ENCODE measurements around the gene TMEM222.

TMEM222 gene

DNA sequence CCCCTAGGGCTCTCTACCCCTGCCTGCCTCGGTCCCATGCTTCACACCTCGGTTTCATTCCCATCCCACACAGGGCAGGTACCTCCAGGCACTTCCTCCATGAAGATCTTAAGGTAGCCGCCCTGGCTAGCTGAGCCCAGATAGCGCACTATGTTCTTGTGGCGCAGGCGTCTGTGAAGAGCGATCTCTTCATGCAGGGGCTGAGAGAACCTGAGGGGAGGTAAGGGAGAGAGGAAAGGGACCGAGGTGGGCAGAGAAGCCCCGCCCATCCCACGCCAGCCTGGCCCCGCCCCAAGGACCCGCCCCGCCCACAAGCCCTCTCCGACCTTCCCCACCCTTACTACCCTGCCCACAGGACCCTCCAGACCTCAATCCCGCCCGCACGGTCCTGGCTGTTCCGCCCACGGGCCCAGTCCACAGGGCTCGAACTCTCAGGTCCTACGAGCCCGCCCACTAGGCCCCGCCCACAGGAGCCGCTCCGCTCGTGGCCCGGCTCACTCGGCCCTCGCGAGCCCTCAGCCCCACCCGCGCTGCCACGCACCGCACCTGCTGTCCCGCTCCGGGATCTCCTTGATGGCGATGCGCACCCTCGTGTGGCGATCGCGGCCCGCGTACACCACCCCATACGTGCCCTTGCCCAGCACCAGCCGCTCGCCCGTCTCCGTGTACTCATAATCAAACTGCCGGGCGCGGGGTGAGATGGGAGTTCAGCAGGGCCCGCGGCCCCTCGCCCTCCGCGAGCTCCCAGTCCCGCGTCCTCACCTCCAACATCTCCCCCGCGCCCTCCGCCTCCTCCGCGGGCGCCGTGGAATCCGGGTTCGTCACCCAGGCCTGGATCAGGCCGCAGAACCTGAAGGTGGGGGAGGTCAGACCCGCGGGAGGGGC lies 38.4 kb downstream of the TMEM222 start:
- peak; percentile 41 for DNase-seq

DNA sequence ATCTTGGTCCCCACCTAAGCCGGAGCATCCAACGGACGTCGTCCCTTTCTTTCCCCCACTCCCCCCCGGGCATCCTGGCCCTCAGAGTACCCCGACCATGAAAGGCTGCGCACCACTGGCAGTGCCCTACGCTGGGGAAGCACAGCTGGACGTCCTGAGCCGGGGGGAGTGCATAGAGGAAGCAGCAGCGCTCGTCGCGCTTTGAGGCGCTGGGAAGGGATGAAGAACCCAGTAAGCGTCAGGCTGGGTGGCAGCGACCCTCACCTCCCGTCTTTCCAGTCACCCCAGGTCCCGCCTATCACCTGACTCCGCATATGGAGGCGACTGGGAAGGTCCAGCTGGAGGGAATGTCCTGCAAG lies 39.1 kb downstream of the TMEM222 start:
- DNase-seq, result no peak

DNA sequence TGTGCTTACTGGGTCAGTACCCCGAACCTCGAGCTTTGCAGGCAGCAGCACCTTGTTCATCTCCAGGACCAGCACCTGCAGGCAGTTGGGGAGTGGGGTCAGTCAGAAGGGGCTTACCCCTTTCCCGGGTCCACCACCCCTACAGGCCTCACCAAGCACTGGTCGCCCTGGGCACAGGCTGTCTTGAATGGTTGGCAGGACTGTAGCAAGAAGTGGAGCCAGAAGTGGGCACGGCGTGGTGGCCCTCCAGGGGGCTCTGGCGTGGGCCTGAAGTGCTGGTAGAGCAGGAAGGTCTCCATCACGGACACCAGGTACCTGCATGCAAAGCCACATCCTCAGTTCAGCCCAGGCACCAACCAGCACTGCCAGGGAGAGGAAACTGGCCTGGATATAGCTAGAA lies 39.6 kb downstream of the TMEM222 start:
- DNase-seq, result no peak

DNA sequence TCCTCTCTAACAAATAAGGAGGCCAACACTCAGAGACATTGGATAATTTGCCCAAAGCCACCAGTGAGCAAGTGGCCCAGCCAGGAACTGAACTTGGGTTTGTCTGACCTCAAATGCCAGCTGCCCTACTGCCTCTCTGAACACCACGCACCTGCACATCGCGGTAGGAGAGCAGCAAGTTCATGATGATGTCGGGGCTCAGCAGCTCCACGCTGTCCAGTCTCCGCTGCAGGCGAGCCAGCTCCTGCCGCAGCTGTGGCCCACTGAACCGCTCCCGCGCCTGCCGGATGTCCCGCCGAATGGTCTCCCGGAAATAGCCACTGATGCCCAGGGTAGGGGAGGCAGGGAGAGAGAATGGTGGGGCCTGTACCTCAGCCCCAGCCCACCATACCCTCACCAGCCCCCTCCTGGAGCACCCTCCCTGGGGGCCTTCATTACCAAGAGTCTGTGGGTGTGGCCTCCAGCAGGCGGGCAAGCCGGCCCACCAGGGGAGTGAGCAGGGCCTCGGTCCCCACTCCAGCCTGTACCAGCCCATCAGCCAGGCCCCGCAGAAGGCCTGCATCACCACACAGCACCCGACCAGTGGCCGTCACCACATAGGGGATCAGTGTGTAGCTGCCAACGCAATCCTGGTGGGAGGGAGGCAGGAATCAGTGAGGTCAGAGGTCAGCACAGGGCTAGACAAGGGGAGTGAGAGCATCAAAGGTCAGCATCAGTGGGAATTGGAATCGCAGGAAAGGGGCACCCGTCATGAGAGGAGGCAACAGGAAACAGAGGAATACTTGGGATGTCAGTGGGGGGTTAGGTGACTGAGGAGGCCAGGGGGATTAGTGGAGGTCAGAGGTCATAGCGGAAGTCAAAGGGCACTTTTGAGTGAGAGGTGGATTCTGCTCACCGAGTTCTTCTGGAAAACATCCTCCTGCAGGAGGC lies 42.1 kb downstream of the TMEM222 start:
- DNase-seq, result no peak

DNA sequence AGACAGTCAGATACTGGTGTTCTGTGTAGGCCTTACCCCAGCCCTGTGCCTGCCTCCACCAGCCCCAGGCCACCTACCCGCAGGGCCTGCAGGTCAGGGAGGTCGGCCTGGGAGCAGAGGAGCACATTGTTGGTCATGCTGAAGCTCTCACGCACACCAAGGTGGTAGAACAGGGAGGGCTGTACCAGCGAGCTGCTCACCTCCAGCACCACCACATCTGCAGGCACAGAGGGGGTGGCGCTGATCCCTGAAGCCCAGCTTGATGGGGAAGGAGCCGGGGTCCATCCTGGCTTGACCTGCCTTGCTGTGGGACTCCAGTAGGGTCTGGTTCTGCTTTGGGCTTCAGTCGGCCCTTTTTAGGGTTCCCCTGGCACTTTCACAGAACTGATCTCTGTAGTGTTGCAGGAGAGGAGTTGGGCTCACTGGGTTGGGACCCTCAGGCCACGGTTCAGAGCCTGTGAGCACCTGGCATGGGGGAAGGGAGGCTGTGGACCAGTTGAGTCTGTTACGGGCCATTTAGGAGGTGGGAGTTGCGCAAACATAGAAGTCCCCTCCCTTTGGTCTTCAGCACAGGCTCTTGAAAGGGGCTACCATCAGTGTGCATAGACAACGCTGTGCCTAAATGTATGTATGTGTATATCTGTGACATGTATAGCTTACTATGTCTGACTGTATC lies 42.9 kb downstream of the TMEM222 start:
- DNase-seq, result no peak

DNA sequence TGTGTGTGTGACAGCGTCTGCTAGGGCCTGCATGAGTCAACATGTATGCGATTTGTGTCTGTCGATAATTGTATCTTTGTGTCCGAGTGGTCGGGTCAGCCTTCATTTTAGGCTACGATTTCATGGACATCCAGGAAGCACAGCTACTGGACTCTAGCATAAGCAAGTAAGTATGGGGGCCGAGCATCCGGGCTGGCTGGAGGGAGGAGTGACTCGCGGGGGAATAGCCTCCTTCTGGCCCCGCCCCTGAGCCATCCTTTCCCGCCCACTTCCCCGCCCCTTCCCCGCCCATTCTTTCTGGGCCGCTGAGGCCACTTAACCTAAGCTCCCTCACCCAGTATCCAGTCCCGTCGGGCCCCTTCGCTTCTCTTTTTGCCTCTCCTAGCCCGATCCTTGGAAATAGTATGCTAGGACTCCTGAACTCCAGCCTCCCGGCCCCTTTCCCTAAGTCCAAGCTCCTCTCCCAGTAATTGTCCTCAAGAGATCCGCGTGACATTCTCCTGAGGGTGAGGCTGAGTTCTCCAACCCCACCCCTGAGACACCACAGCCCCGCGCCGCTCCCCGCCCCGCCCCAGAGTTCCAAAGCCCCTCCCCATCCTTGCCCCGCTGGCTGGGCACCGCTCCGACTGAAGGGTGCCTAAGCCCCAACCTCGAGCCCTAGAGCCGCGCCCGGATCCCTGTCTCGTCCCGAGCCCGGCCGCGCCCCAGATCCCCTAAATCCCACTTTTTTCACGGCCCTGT lies 43.6 kb downstream of the TMEM222 start:
- peak; percentile 75 for DNase-seq

DNA sequence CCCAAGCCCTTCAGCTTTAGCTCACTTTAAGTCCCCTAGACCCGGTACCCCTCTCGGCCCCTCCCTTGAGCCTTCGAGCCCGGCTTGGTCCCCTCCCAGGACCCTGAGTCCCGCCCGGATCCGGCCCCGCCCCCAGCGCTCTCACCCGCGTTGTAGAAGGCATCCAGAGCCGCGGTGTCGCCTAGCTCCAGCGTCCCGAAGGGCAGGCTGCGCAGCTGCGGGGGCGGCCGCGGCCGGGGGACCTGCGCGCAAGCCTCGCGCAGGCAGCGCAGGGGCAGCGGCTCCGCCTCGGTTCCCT lies 44.1 kb downstream of the TMEM222 start:
- DNase-seq, result peak; percentile 63

DNA sequence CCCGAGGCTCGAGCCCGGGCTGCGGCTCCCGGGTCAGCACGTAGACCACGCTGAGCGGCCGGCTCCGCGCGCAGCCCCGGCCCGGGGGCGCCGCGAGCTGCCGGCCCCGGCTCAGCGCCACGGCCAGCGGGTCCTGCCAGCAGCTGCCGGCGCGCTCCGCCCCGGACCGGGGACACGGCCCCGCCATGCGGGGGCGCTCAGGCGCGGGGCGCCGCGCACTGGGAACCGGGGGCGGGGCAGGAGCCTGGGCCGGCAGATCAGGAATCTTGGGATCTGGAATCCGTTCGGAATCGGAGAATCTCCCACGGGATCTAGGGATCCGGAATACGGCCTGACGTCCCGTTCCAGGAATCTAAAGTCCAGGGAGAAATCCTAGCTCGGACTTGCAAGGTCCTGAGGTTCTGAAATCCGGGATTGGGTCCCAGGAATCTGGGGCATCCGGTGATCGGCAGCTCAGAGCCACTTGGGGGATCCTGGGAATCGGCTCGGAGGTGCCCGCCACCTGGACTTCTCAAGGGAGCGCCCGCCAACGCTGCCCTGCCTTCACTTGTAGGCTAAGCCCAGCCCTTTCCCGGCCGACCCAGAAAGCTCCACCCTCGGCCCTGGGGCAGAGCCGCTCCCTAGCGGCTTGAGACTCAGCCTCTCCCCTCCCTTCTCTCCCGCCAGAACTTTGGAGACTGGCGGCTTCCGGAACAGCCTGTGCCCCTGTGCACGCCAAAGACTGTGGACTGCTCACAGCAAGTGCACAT lies 44.6 kb downstream of the TMEM222 start, which contains the start of gene MAP3K6:
Gene MAP3K6 (minus strand): TSS at position 551 of the 749 bp plus-strand sequence. CDS start 364 bp downstream, at position 187.
- no peak for DNase-seq

DNA sequence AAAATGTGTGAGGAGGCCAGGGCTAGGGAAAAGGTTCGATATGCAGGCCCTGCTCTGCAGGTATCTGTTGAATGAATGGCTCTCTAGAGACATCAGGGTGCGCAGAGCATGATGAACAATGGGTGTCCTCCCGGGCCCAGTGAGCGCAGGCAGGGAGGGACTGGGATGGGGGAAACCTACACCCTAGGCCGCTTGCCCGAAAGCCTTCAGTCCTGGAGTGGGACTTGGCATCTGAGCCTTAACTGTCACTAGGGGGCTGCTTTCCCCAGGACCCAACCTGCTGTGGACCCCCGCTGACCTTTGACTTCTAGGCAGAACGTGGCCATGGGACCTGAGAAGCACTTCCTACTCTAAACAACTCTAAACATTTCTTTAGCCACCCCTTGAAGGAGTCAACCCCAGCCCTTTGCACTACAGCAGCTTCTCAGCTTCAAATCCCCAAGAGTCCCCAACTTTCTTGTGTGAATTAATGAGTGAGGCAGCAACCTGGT lies 45.2 kb downstream of the TMEM222 start:
- no peak for DNase-seq

DNA sequence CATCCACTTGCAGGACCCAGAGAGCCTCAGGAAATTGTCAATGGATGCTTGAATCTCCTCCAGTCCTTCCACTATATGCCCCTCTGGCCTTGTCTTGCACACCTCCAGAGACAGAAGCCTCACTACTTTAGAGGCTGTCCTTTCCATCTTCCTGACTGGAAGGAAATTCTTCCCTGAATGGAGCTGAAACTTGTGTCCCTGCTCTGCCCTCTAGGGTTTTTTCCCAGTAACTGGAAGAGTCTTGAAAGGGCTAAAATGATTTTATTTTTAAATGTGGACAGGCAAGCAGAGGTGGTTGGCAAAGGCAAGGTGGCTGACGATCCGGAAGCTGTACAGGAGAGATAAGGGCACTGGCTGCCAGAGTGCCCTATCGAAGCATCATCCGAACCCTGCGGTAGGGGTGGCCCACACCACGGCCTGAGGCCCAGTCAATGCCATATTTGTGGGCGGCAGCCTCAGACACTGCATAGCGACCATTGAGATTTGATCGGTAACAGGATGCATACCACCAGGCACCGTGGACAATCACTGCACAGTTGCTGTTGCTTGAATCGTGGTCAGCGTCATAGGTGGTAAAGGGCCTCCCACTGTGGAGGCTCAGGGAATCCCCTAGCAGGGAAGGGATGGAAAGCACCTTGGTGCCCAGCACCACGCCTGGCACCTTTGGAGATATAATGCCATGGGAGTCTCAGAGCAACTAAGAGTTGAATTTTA lies 47.1 kb downstream of the TMEM222 start:
- peak; percentile 22 for DNase-seq

DNA sequence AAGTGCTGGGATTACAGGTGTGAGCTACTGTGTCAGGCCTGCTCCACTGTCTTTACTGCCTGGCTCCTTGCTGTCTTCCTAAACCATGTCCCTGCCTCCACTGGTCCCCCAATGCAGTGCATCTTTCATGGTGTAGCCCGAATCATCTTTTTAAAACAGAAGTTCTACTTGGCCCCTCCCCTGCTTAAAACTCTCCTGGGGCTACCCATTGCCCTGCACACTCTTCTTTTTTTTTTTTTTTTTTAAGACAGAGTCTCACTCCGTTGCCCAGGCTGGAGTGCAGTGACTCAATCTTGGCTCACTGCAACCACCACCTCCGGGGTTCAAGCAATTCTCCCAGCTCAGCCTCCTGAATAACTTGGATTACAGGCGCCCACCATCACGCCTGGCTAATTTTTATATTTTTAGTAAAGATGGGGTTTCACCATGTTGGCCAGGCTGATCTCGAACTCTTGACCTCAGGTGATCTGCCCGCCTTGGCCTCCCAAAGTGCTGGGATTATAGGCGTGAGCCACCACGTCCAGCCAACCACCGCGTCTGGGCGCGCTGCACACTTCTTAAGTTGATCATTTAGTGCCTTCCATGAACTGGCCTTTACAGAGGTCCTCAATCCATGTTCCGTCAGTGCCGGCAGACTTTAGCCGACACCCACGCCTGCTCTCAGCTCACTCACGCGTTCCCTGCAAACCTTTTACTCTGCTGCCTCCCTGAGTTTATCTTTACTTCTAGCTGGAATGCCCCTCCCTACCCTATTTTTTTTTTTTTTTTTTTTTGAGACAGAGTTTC lies 50.3 kb downstream of the TMEM222 start:
- no peak for DNase-seq

DNA sequence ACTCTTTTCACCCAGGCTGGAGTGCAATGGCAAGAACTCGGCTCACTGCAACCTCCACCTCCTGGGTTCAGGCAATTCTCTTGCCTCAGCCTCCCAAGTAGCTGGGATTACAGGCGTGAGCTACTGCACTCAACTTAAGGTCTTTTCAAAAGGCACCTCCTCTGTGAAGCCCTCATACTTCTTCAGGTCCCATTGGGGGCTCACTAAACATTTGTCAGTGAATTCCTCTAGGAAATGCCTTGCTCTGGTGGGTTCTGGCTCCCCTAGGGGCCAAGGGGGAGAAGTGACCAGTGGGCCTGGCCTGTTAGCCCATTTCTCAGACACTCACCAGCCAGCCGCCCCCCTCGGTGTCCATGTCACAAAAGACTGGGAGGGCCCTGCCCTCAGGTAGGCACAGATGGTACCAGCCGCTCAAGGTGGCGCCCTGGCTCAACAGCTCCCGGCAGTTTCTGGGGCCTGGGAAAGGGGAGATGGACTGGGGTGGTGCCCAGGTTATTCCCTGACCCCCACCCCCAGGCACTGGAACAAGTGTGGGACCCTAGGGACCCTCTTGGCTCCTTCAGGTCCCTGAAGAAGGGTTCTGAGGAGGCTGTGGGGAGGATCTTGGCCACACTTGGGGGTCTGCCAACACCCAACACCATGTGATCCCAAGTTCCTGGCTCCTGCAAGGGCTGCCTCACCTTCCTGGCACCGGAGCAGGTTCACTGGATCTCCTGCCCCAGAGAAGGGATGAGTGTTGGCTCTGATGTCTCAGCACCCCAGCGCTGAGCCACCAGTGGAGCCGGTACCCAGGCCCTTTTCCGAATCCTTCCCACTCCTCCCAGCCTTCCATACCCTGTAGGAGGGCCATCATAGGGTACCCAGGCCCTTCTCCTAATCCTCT lies 51.1 kb downstream of the TMEM222 start:
- no peak for DNase-seq

DNA sequence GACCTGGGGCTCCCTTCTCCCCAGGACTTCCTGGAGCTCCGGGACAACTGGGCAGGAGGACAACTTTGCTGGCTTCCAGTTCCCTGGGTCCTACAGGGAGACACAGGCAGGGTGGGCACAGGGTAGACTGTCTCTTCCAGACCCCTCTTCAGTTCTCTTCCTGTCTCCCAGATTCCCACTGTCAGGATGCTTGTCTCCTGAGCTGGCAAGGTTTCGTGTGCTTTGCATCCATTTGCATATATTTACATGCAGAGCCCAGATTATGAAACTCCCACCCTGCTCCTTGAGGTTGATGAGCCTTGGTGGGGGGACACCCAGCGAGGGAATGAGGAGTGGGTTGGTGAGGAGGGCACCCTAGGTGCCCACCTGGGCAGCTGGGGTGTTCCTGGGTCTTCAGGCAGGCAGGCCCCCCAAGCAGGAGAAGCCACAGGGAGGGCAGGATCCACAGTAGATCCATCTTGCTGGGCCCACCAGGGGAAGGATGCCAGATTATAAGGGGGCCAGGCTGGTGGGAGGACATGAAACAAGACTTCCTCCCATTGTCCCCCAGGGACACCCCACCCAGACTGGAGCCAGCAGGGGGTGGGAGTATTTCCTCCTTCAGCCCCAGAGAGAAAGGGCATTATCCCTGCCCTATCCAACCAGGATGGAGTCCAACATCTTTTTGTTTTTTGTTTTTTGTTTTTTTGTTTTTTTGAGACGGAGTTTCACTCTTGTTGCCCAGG lies 52.6 kb downstream of the TMEM222 start, which contains the start of gene FCN3:
Gene FCN3 (minus strand): TSS at position 463 of the 725 bp plus-strand sequence. CDS start 6 bp downstream, at position 457.
- no peak for DNase-seq

DNA sequence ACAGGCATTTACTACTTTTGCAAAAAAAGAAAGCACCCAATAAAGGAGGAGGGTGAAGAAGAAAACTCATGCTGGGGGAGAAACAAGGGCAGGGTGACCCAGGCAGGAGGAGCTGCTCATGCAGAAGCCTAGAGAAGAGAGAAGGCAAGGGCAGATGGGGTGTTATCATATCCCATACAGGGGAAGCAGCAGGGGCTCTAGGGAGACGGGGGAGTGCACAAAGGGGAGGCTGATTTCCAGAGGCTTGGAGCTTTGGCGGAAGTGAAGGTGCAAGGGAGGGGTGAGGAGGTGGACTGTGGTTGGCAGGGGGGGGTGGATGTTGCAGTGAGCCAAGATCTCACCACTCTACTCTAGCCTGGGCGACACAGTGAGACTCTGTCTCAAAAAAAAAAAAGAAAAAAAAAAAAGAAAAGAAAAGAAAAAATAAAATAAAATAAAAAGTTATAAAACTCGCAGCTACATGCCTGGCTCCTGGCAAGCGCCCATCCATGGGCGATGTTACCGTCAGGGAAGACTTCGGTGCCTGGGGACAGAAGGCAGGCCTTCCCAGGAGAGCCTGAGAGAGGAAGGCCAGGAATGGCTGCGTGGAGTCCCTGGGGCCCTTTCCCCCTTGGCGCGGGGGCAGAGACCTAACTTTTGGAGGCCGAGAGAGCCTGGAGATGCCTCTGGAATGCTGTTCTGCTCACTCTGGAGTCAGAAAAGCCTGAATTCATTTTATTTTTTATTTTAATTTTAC lies 56.0 kb downstream of the TMEM222 start:
- DNase-seq, result no peak

DNA sequence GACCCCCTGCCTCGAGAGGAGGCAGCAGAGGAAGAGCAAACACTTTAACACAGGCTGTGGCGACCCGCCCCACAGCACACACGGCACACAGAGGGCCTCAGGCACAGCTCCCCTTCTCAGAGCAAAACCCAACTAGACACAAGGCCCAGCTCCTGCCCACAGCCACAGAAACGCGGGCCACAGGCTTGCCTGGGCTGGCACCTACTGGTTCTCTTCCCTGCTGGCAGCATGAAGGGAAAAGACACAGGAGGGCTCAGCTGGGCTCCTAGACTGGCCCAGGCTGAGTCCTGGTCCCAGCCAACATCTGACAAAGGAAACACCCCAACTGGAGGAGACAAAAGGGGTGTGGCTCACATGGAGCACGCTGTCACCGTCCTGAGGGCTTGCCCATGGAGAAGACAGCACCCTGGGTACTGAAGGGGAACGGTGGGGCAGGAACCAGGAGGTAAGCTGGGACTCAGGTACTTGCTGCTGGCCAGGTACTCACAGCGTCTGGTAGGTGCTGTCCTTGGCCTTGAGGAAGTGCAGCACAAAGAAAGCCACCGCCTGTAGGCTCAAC lies 57.7 kb downstream of the TMEM222 start:
- DNase-seq, result no peak

DNA sequence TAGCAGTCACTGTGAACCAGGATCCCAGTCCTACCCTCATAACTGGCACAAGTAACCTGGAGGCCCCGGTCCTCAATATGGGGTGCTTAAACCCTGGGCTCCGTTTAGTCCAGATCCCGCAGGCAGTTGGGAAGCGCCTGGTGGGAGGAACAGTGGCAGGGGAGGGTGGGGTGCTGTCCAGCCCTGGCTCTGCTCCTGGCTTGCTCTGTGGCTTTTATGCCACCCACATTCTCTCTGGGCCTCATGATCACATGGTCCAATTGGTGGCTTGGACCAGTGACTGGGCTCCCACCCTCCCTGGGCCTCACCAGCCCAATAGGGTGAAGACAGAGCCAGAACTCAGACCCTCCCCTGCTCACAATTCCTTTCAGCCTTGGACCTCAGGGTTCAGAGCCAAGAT lies 58.3 kb downstream of the TMEM222 start:
- DNase-seq, result no peak

All from CD4-positive, alpha-beta T cell treated with Interferon gamma for 1 hour (primary cell).